ENCODE results near the gene KCNK1.

Gene KCNK1

DNA sequence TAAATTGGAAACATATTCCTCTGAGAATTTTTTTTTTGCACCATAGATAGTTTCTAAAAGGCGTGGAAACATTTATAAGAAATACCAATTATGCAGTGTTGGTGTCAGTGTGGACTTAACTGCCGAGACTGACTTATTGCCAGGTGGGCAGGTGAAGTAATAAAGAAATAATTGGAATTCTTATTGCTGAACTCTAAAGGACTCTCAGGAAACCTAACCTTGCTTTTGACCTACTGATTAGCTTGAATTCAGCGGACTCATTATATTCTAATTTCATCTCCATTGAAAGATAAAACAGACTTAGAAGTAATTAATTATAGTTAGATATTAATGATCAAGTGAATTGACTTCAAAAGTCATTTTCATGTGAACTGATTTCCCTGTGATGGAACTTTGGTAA is 26.3 kb downstream of the KCNK1 start:
- TF ChIP-seq, protein P1, sequence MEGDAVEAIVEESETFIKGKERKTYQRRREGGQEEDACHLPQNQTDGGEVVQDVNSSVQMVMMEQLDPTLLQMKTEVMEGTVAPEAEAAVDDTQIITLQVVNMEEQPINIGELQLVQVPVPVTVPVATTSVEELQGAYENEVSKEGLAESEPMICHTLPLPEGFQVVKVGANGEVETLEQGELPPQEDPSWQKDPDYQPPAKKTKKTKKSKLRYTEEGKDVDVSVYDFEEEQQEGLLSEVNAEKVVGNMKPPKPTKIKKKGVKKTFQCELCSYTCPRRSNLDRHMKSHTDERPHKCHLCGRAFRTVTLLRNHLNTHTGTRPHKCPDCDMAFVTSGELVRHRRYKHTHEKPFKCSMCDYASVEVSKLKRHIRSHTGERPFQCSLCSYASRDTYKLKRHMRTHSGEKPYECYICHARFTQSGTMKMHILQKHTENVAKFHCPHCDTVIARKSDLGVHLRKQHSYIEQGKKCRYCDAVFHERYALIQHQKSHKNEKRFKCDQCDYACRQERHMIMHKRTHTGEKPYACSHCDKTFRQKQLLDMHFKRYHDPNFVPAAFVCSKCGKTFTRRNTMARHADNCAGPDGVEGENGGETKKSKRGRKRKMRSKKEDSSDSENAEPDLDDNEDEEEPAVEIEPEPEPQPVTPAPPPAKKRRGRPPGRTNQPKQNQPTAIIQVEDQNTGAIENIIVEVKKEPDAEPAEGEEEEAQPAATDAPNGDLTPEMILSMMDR (IDR thresholded peaks at IDR 0.05; ENCODE audit: low read depth, low read length, missing control alignments), result no peak
- H3K4me3 ChIP-seq (replicated peaks; ENCODE audit: low read depth, low read length), result no peak overlapping the region
- no peak for DNase-seq (ENCODE audit: extremely low read depth, low read depth)

DNA sequence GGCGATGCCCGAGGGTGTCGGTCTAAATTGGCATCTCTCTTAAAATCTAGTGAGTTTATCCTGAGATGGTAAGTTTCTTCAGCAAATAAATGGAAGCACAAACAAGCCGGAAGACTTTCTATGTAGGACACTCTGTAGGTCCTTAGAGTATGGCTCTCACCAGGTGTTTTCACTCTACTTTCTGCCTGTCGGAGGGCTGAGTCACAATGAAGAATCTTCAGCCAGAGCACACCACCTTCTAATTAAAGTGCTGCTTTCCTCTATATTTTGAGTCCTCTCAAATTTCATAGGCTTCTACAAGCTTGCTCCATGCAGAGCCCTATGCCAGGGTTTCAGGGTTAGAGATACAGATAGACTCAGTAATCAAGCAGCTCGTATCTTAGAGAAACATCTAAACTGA is 27.1 kb downstream of the KCNK1 start:
- TF ChIP-seq, protein P1 (IDR thresholded peaks at IDR 0.05; ENCODE audit: low read depth, low read length, missing control alignments), result no peak
- DNase-seq (ENCODE audit: extremely low read depth, low read depth), result no peak
- H3K4me3 ChIP-seq (replicated peaks; ENCODE audit: low read depth, low read length), result no peak overlapping the region

DNA sequence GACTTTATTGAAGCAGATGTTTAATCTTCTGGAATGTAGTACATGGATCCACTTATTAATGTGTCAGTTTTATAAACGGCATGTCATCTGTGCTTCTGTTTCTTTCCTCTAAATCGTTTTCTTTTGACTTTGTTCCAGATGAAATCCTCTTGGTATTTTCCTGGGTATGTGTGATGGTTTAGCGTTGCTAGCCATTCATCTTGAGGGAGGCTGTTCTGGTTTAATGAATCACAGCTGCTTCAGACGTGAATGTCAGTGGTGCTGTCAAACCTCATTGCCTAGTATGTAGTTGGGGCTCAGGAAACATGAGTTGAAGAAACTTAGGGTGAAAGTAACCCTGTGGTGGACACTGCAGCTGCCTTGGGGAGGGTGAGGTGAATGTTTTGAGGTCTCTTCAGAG is 33.2 kb downstream of the KCNK1 start:
- H3K4me3 ChIP-seq (replicated peaks; ENCODE audit: low read depth, low read length), result no peak overlapping the region
- DNase-seq (ENCODE audit: extremely low read depth, low read depth), result peak; percentile 54
- TF ChIP-seq, protein P1 (IDR thresholded peaks at IDR 0.05; ENCODE audit: low read depth, low read length, missing control alignments), result no peak

DNA sequence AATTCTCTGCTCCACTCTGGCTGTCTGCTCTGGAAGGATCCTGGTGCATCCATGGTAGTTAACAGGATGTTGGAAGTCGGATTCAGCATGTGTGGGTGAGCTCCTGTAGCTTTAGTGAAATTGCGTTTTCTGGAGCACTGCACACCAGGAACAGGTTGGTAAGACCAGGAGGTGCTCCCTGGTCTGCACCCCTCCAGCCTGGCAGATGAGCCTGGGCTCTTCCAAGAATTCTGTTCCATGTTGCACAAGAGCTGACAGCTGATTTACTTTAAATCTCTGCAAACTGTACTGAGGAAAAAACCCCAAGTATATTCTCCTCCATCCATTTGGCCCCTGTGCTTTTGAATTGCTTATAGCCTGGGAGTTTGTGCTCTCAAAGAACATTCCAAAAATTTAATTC is 33.7 kb downstream of the KCNK1 start:
- TF ChIP-seq, protein P1 (IDR thresholded peaks at IDR 0.05; ENCODE audit: low read depth, low read length, missing control alignments), result no peak
- no peak overlapping the region for H3K4me3 ChIP-seq (replicated peaks; ENCODE audit: low read depth, low read length)
- DNase-seq (ENCODE audit: extremely low read depth, low read depth), result no peak

DNA sequence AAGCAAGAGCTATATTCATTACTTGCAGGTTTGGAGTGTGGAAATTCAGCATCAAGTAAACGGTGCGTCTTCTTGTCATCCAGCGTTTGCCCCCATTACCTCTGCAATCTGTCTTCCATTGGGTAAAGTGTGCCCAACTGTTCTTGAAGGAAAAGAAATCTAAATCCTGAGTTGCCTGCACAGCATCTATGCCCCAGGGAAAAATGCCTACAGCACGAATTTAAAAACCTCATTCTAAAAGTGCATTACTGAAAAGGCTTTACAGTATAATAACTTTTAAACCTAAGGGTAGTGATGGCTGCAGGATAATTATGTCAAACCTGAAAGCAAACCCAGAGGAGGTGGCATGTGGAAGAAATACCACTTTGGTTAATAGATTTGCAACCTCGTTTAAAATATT is 37.2 kb downstream of the KCNK1 start:
- H3K4me3 ChIP-seq (replicated peaks; ENCODE audit: low read depth, low read length), result no peak overlapping the region
- DNase-seq (ENCODE audit: extremely low read depth, low read depth), result no peak
- TF ChIP-seq, protein P1 (IDR thresholded peaks at IDR 0.05; ENCODE audit: low read depth, low read length, missing control alignments), result no peak

DNA sequence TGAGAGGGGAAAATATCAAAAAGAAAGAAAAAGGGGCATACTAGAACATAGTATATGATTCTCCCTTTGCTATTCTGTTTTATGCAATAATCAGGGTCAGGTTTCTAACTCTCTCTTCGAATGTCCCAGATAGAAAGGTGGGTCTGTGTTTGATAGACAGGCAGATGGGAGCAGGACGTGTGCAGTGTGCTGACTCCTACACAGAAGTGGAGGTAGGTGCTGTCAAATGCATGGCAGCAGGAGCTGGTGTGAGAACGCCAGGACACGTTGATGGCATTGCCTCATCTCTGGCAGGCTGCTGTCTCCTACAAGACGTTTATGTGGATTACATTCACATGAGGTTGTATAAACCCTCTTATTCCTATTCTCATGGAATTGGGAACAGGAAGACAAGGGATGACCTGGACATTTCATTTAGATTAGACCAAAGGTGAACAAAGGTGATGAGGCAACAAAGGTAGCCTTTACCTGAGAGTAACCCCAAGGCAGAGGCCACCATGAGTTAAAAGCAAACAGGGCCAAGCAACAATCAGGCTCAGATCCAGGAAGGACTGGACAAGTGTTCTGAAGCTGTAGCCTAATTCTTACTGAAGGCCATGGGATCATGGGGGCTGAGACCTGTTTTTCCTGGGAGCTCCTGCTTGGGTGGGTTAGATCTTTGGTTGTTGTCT is 37.8 kb downstream of the KCNK1 start:
- TF ChIP-seq, protein P1 (IDR thresholded peaks at IDR 0.05; ENCODE audit: low read depth, low read length, missing control alignments), result no peak
- no peak for DNase-seq (ENCODE audit: extremely low read depth, low read depth)
- no peak overlapping the region for H3K4me3 ChIP-seq (replicated peaks; ENCODE audit: low read depth, low read length)

DNA sequence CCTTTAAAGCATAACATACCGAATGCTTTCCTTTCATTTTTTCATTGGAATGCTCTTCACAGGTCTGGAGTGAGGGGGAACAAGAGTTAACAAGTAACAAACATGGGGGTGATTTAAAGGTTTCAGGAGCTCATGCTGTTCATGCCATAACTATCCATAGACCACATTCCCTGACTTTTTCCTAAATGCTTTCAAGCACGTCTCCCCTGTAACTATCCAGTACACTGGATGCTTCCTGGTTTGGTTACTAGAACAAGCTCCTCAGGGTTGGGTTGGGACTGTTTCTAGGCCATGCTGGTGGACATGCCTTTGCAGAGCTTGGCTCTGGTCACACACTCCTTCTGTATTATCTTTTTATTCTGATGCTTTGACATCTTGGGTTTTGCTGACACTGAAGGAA is 38.6 kb downstream of the KCNK1 start:
- TF ChIP-seq, protein P1 (IDR thresholded peaks at IDR 0.05; ENCODE audit: low read depth, low read length, missing control alignments), result no peak
- no peak overlapping the region for H3K4me3 ChIP-seq (replicated peaks; ENCODE audit: low read depth, low read length)
- DNase-seq (ENCODE audit: extremely low read depth, low read depth), result no peak
